ENCODE measurements around the gene RHBDL3.

Gene RHBDL3

GRCh38 chr17:32267690-32268205 lies 2.1 kb downstream of the RHBDL3 start:
- DNase-seq: peak in 1 of 2 experiments; percentile 23

DNA sequence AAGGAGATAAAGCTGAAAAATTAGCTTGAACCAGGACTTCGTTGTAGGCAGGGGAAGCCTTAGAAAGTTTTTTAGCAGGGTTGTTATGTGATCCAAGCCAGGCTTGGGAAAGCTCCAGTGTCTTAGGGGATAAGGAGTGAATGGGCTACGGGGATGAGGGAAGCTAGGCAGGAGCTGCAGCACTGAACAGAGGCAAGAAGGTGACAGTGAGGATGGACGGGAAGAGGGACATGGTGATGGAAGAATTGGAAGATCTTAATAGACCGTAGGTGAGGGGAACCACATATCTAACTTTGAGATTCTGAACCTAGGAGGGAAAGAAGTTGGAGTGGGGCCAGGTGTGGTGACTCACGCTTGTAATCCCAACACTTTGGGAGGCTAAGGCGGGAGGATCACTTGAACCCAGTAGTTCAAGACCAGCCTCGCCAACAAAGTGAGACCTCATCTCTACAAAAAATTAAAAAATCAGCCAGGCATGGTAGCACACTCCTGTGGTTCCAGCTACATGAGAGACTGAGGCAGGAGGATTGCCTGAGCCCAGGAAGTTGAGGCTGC lies 3.2 kb downstream of the RHBDL3 start:
- DNase-seq: no peak

DNA sequence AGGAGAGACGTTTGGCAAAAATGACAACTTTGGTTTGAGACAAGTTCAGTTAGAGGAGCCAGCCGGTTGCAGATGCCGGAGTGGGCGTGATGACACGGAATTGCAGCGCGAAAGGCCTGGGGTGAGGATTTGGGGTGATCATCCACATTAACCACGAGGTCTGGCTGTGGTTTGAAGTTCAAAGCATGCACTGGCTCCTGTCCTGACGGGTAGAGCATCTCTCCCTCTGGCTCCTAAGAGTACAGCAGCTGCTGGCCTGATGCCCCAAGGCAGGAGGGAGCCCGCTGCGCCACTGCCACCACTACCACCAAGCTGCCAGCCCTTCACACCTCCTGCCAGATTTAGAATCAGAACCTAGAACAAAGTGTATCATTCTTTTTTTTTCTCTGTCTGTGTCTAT lies 3.7 kb downstream of the RHBDL3 start:
- DNase-seq: no peak

DNA sequence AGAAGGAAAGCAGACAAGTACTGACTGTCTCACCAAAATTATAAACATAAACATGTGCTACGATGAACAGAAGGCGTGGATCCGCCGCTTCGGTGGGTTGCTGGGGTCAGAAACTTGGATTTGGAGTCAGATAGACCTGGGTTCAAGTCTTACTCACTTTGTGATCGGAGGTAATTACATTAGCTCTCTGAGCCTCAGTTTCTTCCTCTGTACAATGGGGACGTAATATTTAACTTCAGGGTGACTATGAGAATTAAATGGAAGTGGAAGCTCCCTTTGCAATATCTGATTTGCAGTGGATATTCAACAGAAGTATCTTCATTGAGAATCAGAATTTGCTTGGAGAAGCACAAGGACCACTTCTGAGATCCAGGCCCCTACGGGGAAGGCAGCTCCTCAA lies 6.2 kb downstream of the RHBDL3 start:
- DNase-seq: no peak

GRCh38 chr17:32274101-32274500 lies 8.5 kb downstream of the RHBDL3 start:
- no peak for DNase-seq

- DNase-seq: no peak
Observed at GRCh38 chr17:32274643-32275042, 9.0 kb downstream of the RHBDL3 start.

- DNase-seq: peak in 1 of 2 experiments; percentile 13
Observed at GRCh38 chr17:32275060-32276042, 9.7 kb downstream of the RHBDL3 start.

DNA sequence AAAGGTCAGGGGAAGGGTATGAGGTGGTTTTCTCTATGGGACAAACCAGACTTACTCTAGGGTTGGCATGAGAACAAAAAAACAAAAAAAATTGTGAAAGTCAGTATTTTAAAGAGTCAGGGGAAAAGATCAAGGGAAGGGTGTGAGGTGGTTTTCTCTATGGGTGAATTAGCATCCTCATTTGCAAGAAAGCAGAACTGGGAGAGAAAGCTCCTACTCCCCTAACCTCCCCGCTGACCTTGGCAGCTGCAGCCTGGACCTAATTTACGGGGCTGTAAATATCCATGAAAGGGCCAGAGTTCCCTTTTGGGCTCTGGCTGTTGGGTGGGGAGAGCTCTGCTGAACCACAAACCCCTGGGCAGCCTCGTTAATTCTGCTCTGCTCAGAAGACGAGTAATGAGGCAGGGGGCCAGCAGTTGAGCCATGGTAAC lies 10.6 kb downstream of the RHBDL3 start:
- DNase-seq: no peak

DNA sequence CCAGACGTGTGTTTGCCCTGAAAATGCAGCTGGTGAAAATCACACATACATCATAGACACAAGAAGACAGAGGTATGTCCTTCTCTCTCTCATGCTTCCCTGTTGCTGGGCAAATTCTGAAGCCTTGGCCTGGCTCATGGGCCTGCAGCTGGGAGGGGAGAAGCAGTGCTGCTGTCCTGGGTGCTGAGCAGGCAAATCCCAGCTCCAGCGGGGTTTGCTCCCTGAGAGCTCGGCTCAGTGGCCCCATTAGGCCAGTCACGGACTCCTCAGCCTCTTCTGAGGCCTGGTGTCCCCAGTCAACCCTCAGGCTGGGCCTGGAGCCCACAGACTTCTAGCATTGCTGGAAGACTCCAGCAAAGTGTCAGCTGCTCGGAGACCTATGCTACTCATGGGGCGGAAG lies 11.7 kb downstream of the RHBDL3 start:
- DNase-seq: no peak

GRCh38 chr17:32278815-32279214 lies 13.2 kb downstream of the RHBDL3 start:
- no peak for DNase-seq

DNA sequence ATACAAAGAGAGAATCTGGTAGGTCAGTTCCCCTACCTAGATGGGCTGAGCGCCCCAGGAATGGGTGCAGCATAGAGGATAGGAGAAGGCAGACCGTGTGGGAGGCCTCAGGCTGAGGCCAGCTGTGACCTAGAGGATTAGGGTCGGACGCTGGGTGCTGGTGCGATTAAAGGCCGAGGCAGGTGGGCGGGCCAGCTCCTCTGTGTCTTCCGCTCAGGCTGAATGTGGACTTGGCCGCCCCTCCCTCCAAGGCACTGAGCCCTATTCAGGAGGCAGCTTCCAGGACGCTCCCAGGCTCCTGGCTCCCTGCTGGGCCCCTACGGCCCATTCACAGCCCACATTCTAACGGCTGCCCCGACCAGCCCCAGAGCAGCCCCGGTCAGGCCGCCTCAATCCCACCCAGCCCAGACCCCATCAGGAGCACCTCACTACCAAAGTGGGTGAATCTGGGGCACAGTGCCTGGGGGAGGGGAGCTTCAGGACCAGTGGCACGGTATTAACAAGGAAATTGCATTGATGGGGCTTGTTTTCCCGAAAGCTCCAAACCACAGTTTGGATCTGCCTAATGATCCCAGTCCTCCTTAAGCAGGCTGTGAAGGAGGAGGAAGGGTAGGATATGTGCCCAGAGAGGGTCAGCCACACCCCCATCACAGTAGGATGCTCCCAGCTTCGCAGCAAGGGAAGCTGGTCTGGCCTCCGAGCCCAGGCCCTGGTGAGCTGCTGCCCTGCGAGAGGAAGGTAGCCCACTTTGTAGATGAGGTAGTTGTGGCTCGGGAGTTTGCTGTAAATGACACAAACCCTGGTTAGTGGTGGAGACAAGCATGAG lies 14.5 kb downstream of the RHBDL3 start:
- no peak for DNase-seq

- DNase-seq: no peak
Observed at GRCh38 chr17:32281011-32281451, 15.4 kb downstream of the RHBDL3 start.

DNA sequence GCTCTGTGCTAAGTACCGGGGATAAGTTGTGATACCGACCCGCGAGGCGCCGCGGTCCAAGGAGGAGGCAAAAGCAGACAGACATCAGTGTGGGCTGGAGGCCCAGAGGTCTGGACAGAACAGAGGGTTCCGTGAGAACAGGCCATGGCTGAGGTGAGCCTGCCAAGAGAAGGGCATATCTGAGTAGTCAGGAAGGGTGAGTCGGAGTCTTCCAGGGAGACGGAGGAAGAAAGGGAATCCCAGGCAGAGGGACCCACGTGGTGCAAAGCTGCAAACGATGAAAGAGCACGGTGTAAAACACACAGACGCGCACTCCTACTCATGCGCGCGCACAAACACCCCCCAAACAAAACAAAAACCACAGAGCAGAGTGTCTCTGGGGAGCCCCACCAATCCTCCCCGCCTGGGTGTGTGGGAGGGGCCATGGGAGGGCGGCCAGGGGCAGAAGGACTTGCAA lies 18.1 kb downstream of the RHBDL3 start:
- no peak for DNase-seq

GRCh38 chr17:32285306-32285705 lies 19.7 kb downstream of the RHBDL3 start:
- no peak for DNase-seq

DNA sequence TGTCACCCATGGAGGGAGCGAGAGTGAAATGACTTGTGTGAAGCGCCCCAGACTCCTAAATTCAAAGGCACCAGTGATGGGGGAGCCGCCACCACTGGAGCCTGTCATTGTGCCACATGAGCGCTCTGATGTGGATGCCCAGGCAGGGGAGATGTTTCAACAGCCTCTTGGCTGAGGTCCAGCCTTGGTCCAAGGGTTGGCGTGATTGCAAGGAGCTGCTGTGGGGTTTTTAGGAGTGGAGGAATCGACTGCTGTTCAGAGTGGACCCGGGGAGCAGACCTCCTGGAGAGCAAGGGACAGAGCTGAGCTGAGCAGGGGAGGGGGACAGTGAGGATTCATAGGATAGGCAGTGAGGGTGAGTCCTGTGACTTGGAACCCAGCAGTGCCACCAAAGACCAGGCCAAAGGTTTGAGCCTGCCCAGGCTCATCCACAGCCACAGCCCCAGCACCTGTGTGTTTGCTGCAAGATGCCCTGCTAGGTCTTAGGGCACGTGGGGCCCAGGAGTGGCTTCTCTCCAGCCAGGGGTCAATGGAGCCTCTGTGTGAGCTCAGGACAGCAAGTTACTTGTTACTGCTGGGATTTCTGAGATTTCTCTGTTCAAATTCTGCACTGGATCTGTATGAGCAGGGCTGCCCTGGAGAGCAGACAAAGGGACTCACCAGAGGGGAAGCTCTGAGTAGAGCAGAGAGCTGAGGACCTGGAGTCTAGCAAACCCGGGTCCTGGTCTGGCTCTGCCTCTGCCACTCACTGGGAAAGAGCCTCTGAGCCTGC lies 20.3 kb downstream of the RHBDL3 start:
- DNase-seq: no peak

DNA sequence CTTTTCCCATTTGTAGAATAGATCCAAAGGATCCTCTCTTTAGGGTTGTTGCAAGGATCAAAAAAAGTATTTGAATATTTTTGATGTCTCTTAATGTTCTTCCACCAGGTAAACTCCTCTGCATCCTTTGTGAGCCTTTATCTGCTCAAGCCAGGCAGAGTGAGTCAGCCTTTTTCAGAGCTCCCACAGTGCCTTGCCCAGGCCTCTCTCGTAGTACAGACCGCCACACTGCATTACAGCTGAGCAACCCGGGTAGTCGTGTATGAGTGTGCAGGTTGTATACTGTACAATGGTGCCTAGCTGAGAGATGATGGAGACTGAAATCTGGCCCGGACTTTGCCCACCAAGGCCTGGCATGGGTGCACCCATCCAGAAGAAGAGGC lies 20.9 kb downstream of the RHBDL3 start:
- DNase-seq: no peak

GRCh38 chr17:32287804-32288511 lies 22.3 kb downstream of the RHBDL3 start:
- no peak for DNase-seq

DNA sequence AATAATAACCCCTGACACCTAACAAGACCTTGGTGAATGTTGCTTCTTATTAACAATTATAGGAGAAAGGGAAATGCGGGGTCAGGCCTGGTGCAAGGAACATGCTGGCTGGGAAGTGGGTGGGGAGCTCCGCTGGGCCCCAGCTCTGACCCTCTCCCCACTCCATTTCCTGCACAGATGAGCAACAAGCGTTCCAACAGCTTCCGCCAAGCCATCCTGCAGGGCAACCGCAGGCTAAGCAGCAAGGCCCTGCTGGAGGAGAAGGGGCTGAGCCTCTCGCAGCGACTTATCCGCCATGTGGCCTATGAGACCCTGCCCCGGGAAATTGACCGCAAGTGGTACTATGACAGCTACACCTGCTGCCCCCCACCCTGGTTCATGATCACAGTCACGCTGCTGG lies 23.0 kb downstream of the RHBDL3 start:
- no peak for DNase-seq

- no peak for DNase-seq
Observed at GRCh38 chr17:32289471-32290070, 23.9 kb downstream of the RHBDL3 start.

GRCh38 chr17:32292094-32292493 lies 26.5 kb downstream of the RHBDL3 start:
- no peak for DNase-seq

DNA sequence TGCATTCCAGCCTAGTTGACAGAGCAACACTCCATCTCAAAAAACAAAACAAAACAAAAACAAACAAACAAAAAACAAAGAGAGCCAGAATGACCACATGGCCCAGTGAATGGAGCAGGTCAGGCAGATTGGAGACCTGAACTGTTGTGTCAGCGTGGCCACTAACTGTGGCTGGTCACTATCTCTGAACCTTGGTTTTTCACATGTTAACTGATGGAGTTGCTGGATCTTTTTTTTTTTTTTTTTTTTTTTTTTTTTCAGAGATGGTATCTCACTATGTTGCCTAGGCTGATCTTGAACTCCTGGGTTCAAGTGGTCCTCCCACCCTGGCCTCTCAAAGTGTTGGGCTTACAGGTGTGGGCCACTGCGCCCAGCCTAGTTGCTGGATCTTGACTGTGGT lies 31.8 kb downstream of the RHBDL3 start:
- no peak for DNase-seq
